PC-9 (cell line): ENCODE measurements around the gene RAB1B.

ENCODE experiments used
- EZH2 ChIP-seq: fragments of 200-600 bp; sonication (generic); IDR thresholded peaks from 2 replicates; pipeline ENCODE4 v1.8.0; 2017; ENCODE audit warnings: antibody characterized with exemption, low read depth
- TF ChIP-seq, protein P1 (sequence below): fragments of 200-600 bp; sonication (generic); conservative IDR thresholded peaks from 2 replicates; pipeline ENCODE4 v1.6.1; 2017; ENCODE audit warnings: mixed run types, antibody characterized with exemption, mild to moderate bottlenecking, moderate library complexity

DNA sequence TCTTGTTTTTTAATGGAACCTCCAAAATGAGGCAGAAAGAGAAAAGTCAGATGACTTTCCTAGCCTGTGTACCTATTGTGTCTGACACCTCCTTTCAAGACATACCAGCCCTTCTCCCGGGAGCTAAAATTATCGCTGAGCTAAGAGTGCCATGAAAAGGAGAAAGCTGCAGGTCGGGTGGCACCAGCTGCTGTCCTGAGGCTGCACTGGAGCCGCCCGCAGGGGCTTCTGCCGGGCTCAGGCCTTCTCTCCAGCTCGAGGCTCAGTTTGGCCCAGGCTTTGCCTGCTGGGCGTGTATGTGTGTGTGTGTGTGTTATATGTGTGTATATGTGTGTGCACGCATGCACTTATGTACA is 27.7 kb upstream of the RAB1B start:
- TF ChIP-seq, protein P1, sequence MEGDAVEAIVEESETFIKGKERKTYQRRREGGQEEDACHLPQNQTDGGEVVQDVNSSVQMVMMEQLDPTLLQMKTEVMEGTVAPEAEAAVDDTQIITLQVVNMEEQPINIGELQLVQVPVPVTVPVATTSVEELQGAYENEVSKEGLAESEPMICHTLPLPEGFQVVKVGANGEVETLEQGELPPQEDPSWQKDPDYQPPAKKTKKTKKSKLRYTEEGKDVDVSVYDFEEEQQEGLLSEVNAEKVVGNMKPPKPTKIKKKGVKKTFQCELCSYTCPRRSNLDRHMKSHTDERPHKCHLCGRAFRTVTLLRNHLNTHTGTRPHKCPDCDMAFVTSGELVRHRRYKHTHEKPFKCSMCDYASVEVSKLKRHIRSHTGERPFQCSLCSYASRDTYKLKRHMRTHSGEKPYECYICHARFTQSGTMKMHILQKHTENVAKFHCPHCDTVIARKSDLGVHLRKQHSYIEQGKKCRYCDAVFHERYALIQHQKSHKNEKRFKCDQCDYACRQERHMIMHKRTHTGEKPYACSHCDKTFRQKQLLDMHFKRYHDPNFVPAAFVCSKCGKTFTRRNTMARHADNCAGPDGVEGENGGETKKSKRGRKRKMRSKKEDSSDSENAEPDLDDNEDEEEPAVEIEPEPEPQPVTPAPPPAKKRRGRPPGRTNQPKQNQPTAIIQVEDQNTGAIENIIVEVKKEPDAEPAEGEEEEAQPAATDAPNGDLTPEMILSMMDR, result no peak
- no peak for TF ChIP-seq EZH2
